Ascending aorta (tissue), 2 donors: ENCODE data around the gene SPCS2. TPM values are rescaled to one million over a fixed set of nuclear protein-coding genes. Genes with fewer than 3 reads are reported as not detected.

Source experiments
- DNase-seq, 2 donors: peaks; one replicate each; pipeline ENCODE4 v3.0.0-alpha.2; 2019; ENCODE audit warnings: low spot score in 2 of 2
- H3K27ac ChIP-seq, 2 donors: fragments of 200-600 bp; sonication (generic); one replicate each; pipeline ENCODE4 v1.5.1; 2016 to 2017; ENCODE audit warnings: mild to moderate bottlenecking in 1 of 2
- H3K27me3 ChIP-seq: fragments of 200-600 bp; sonication (generic); one replicate; pipeline ENCODE4 v1.5.1; 2017
- H3K36me3 ChIP-seq, 2 donors: fragments of 200-600 bp; sonication (generic); one replicate each; pipeline ENCODE4 v1.5.1; 2016
- H3K4me1 ChIP-seq, 2 donors: fragments of 200-600 bp; sonication (generic); one replicate each; pipeline ENCODE4 v1.5.1; 2016 to 2017; ENCODE audit warnings: mild to moderate bottlenecking in 1 of 2
- H3K4me3 ChIP-seq, 2 donors: fragments of 200-600 bp; sonication (generic); one replicate each; pipeline ENCODE4 v1.5.1; 2016 to 2017; ENCODE audit warnings: mild to moderate bottlenecking in 1 of 2
- H3K9me3 ChIP-seq, 2 donors: fragments of 200-600 bp; sonication (generic); one replicate each; pipeline ENCODE4 v1.5.1; 2016
- CTCF ChIP-seq, 3 experiments: fragments of 200-600 bp in 2 of 3; fragments of 450-650 bp in 1 of 3; sonication (generic) in 2 of 3; IDR thresholded peaks; one replicate each; pipeline ENCODE4 v1.5.1; 2016 to 2019; ENCODE audit warnings: antibody characterized with exemption in 3 of 3, mild to moderate bottlenecking in 1 of 3, moderate library complexity in 1 of 3
- intact Hi-C: fragments of 100-400 bp; cut with DNase I; formaldehyde crosslinking; loops from one replicate; pipeline ENCODE4 v1.15.1; 2023
- total RNA-seq: library from RNA; depleted of rRNA; stranded (reverse); fragments of >200 nt; gene quantifications from one replicate; pipeline ENCODE4 v1.1.0, GENCODE V29; 2016

SPCS2 gene
- total RNA-seq, 1 donor from 2014 or later, result 13.0 TPM

GRCh38 chr11:75001686-75002085 lies 52.6 kb downstream of the SPCS2 start:
- Histone ChIP-seq H3K9me3 (no peaks in the 10 kb centered on the region), H3K27me3 (no peaks in the 10 kb centered on the region), H3K4me3 (no peak overlapping the region), H3K4me1 (no peaks in the 10 kb centered on the region), H3K27ac (no peak overlapping the region), H3K36me3 (peaks cover 3 to 15% of the 10 kb centered on the region in 2 donors)
- TF ChIP-seq CTCF (IDR thresholded peaks at IDR 0.05), result no peak
- intact Hi-C loops, result loop anchor here (10.0 kb wide), 1 partner anchor 67 kb away; no protein-coding TSS in a partner anchor
- no peak for DNase-seq

- Histone ChIP-seq H3K27me3 (no peaks in the 10 kb centered on the region), H3K4me3 (no peak overlapping the region), H3K9me3 (no peaks in the 10 kb centered on the region), H3K4me1 (no peaks in the 10 kb centered on the region), H3K36me3 (peaks cover 3 to 23% of the 10 kb centered on the region in 2 donors), H3K27ac (no peak overlapping the region)
- no peak for DNase-seq
- intact Hi-C loops, result loop anchor here (10.0 kb wide), 1 partner anchor 68 kb away; no protein-coding TSS in a partner anchor
- TF ChIP-seq CTCF (IDR thresholded peaks at IDR 0.05), result no peak
Measured at GRCh38 chr11:75002516-75002915, 53.5 kb downstream of the SPCS2 start.

GRCh38 chr11:75004215-75004614 lies 55.1 kb downstream of the SPCS2 start:
- DNase-seq, result no peak
- Histone ChIP-seq H3K36me3 (peaks cover 8 to 32% of the 10 kb centered on the region in 2 donors), H3K27me3 (no peaks in the 10 kb centered on the region), H3K27ac (no peak overlapping the region), H3K9me3 (no peaks in the 10 kb centered on the region), H3K4me3 (no peak overlapping the region), H3K4me1 (no peaks in the 10 kb centered on the region)
- TF ChIP-seq CTCF (IDR thresholded peaks at IDR 0.05), result no peak
- intact Hi-C loops, result loop anchor here (10.0 kb wide), 1 partner anchor 69 kb away; no protein-coding TSS in a partner anchor

- Histone ChIP-seq H3K4me3 (no peak overlapping the region), H3K36me3 (peaks cover 13 to 27% of the 10 kb centered on the region in 2 donors), H3K9me3 (no peaks in the 10 kb centered on the region), H3K27ac (no peak overlapping the region), H3K4me1 (no peaks in the 10 kb centered on the region), H3K27me3 (no peaks in the 10 kb centered on the region)
- intact Hi-C loops, result no loop called here
- no peak for DNase-seq
- no peak for TF ChIP-seq CTCF (IDR thresholded peaks at IDR 0.05)
Measured at GRCh38 chr11:75011357-75011756, 62.3 kb downstream of the SPCS2 start.

GRCh38 chr11:75011872-75012271 lies 62.8 kb downstream of the SPCS2 start:
- DNase-seq, result no peak
- Histone ChIP-seq H3K27me3 (no peaks in the 10 kb centered on the region), H3K36me3 (peaks cover 13 to 22% of the 10 kb centered on the region in 2 donors), H3K9me3 (no peaks in the 10 kb centered on the region), H3K4me1 (no peaks in the 10 kb centered on the region), H3K27ac (no peak overlapping the region), H3K4me3 (no peak overlapping the region)
- intact Hi-C loops, result no loop called here
- no peak for TF ChIP-seq CTCF (IDR thresholded peaks at IDR 0.05)

GRCh38 chr11:75013051-75013450 lies 64.0 kb downstream of the SPCS2 start:
- Histone ChIP-seq H3K9me3 (no peaks in the 10 kb centered on the region), H3K4me3 (no peak overlapping the region), H3K4me1 (no peaks in the 10 kb centered on the region), H3K36me3 (peaks cover 12 to 13% of the 10 kb centered on the region in 2 donors), H3K27ac (no peak overlapping the region), H3K27me3 (no peaks in the 10 kb centered on the region)
- TF ChIP-seq CTCF (IDR thresholded peaks at IDR 0.05), result no peak
- intact Hi-C loops, result no loop called here
- no peak for DNase-seq
